NCI-H2107 treated with DMSO at 0.1 percent for 48 hours (cell line): ENCODE data around the gene ARHGEF10L.

Experiments
- DNase-seq: peaks from one replicate; lab custom pipeline; 2025; ENCODE audit not compliant: unreplicated experiment; lab: John Stamatoyannopoulos, UW

ARHGEF10L gene

DNA sequence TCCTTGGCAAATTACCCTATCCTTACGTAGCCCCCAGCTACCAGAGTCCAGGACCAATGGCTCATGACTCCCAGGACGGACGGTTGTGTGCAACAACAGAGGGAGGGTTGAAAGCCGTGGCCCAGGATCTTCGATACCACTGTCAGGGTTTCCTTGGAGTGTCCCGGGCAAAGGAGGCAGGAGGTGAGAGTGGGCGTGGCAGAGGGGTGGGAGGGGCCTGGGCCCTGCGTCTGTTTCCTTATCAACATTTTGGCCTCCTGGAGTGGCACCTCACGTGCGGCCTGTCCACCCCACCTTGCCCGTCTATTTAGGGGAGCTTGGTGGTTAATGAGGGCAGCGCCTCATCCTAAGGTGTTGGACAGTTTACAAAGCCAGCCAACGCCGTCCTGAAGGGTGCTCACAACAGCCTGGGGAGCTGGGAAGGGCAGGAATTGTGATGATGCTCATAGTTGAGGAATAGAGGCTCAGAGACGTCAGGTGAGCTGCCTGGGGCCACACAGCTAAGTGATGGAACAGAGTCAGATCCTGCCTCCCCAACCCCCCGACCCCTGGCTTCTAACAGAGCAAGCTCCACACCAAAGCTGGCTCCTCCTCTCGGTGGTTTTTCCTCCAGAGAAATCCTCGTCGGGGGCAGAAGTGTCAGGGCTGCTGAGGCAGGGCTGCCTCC lies 17.4 kb upstream of the ARHGEF10L start:
- no peak for DNase-seq

- no peak for DNase-seq
These were observed 16.0 kb upstream of the ARHGEF10L start for GRCh38 chr1:17523321-17524041.

DNA sequence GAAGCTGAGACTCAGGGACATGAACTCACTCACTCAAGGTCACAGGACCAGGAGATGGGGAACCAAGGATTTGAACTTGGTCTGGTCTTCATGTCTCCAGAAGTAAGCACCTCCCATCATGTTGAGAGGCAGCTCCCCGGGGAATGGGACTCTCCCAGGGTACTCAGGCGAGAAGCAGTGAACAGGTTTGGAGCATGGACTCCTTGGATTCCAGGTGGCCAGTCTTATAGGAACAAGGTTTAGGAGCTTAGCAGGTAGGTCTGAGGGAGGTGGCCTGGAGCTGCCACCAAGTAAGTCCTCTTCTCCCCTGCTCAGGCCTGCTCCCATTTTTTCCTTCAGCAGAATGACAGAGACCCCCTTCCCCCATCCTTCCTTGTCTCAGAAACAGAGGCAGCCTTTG lies 14.9 kb upstream of the ARHGEF10L start:
- no peak for DNase-seq

DNA sequence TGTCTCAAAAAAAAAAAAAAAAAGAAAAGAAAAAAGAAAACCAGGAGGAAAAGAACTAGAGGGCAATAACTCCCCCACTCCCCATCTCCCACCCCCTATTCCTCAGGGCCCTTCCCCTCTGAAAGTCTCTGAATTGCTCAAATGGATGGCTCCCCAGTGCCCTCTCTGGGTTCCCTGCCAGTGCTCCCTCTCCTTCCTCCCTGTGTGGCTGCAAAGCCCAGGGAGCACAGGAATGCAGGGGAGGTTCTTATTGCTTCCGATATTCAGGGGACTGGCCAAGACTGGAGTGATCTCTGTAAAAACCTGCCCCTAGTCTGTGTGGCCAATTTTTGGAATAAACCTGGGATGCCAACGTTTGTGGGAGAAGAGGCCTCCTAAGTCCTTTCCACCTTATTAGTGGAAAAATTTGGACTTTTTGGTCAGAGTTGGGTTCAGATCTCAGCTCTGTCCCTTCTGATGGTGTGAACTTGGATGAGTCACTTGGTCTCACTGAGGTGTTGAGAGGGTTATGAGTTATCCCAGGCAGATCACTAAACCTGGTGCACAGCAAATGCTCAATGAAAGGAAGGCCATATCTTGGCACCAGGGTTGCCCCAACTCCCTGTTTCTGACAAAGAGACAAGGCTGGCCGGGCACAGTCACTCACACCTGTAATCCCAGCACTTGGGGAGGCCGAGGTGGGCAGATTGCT lies 13.4 kb upstream of the ARHGEF10L start:
- no peak for DNase-seq

- no peak for DNase-seq
These were observed 12.2 kb upstream of the ARHGEF10L start for GRCh38 chr1:17527036-17527914.

GRCh38 chr1:17529381-17529780 lies 10.1 kb upstream of the ARHGEF10L start:
- no peak for DNase-seq

GRCh38 chr1:17531343-17531681 lies 8.2 kb upstream of the ARHGEF10L start:
- DNase-seq = no peak

- DNase-seq = no peak
These were observed 7.6 kb upstream of the ARHGEF10L start for GRCh38 chr1:17531682-17532487.

DNA sequence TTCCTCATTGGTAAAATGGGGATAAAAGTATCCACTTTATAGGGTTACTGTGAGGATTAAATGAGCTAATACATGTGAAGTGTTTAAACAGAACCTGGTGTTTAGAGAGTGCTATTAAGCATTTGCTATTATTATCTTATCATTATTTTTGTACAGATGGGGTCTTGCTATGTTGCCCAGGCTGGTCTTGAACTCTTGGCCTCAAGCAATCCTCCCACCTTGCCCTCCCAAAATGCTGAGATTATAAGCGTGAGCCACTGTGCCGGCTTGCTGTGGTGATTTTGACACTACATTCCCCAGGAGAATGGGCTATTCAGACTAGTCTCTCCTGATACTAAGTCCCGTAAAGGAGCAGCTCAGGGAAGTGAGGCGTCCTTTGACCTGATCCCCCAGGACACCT lies 6.3 kb upstream of the ARHGEF10L start:
- no peak for DNase-seq

DNA sequence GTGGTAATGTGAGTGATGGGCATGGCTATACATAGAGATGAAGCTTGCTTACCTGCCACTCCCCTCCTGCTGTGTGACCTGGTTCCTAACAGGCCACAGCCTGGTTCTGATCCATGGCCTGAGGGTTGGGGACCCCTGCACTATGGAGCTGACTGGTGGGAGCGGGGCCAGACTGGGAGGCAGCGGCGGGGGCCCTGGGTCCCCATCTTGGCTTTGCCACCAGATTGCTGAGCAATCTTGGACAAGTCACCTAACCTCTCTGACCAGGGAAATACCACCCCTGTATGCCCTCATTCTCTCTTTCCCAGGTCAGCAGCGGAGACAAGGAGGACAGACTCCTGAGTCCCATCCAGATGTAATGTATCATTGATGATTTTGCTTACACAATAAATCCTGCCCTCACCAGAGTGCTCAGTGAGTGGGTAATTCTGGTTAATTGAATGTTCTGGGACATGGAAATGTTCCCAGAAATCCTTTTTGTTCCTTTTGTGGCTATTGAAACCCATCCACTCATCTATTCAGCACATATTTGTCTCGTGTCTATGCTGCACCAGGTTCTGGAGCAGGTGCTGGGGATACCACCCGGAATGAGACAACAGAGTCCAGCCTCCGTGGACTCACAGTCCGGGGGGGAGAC lies 4.1 kb upstream of the ARHGEF10L start:
- DNase-seq = no peak

DNA sequence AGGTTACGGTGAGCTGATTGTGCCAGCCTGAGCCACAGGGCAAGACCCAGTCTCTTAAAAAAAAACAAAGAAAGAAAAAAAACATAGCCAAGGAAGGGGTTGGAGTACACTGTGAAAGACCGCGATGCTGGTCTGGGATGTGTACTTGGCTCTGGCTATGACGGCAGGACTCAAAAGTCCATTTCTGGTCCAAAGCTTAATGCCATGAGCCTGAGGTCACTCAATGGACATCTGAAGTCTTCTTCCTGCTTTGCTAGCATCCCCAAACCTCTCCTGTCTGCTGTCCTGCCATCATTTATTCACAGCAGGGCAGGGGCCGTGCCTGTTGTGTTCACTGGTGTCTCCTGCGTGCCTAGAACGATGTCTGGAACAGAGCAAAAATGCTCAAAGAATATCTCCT lies 1.5 kb upstream of the ARHGEF10L start:
- DNase-seq = no peak

DNA sequence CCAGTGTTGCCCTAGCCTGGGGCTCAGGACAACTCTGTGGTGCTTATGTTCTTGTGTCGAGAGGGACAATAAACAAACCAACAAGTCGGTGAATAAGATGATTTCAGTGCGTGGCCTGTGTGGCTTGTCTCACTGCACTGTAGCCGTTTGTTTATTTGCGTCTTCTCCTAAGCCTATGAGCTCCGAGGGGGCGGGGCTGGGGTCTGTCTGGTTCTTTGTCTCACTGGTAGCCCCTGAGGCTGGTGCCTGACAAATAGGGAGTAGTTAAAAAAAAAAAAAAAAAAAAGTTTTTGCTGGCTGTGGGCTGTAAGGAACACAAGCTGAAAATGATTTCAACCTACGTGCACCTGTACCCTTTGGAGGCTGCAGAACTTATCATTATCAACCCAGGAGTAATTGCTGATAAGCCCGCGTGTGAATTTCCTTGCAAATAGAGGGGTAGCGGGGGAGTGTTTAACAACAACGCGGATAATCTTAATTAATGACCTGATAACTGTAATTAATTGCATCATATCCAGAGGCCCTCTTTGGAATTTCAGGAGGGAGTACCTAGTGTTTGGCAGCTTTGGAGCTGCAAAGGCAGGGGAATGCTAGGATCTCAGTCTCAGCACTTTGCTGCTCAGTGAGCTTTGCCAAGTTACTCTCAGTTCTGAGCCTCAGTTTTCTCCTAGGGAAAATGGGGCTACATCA lies 925 bp upstream of the ARHGEF10L start:
- no peak for DNase-seq

GRCh38 chr1:17539118-17539476 lies 401 bp upstream of the ARHGEF10L start:
- no peak for DNase-seq

GRCh38 chr1:17540255-17541001 lies 930 bp downstream of the ARHGEF10L start:
- no peak for DNase-seq

DNA sequence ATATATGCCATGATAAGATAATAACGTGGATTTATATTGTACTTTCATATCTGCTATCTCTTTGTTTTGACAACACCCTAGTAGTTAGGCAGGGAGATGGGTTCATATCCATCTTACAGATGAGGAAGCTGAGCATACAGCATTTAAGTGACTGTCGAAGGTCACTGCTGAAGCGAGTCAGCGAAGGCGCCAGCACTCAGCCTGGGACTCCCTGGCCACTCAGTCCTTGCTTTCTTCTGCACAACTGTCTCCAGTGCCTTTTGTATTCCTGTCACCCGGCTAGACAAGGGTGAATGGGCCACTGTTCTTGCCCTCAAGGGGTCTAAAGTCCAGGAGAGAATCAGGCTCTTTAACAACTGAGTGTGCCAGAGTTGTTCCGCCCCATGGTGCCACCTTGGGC lies 3.1 kb downstream of the ARHGEF10L start:
- DNase-seq = no peak

DNA sequence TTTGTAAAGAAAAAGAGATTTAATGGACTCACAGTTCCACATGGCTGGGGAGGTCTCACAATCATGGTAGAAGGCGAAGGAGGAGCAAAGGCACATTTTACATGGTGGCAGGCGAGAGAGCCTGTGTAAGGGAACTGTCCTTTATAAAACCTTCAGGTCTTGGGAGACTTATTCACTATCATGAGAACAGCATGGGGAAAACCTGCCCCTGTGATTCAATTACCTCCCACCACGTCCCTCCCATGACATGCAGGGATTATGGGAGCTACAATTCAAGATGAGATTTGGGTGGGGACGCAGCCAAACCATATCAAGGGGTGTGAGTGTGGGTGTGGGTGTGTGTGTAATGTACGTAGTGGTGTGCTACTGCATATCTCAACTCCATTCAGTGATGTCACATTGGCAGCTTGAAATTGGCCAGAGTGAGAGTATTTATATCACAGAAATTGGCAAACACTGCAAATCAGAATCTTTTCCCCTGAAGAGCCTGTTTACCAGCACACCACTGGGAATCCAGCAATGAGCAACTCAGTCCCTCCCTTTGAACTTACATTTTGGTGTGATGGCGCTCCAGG lies 5.4 kb downstream of the ARHGEF10L start:
- no peak for DNase-seq

- no peak for DNase-seq
These were observed 5.9 kb downstream of the ARHGEF10L start for GRCh38 chr1:17545356-17545755.

DNA sequence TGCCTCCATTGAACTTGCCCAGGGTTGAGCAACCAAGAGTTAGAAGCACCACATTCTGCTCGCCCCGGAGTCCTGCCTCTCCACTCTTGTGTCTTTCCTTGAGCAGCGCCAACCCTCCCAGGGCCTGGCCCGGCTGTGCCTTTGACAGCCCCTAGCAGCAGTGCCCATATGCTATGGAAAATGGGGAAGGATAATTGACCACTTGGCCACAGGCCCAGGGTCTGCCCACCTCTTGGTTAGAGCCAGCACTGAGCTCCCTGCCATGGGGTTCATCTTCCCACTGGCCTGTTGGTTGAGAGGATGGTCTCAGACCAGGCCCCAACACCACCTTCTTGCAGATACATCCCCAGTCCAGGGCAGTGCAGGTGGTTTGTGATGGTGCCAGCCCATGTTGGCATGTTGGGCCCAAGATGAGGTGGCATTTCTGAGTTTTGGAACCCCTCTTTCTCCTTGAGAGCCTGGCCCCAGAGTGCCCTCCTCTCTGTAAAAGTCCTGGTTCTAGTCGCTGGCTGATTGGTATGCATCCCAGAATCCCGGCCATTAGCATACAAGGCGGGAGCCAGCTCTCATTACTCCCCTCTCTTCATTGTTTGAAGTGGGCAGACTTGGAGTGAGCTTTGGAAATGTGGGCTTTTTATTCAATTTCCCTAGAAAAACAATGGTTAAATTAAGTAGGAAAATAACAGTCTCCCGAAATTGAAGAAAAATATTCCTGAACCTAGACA lies 7.6 kb downstream of the ARHGEF10L start:
- DNase-seq = no peak
